HepG2 (cell line): Measurements from ENCODE around the gene C2orf42. TPM values are rescaled to one million over a fixed set of nuclear protein-coding genes. Genes with fewer than 3 reads are reported as not detected.
A peak's percentile ranks its signal among the peaks of the same experiment; 100 is the strongest.

Experiments used
- ATF2 ChIP-seq: sonication (generic); formaldehyde crosslinking; IDR thresholded peaks from 2 replicates; pipeline ENCODE4 v1.4.0; 2020; ENCODE audit warnings: missing genetic modification reagents
- BCL6 ChIP-seq: IDR thresholded peaks from 2 replicates; pipeline ENCODE4 v1.6.1; 2016; ENCODE audit warnings: missing genetic modification reagents, missing compliant biosample characterization
- CHD2 ChIP-seq: IDR thresholded peaks from 2 replicates; pipeline ENCODE4 v1.6.1; 2011; ENCODE audit warnings: low read depth, low read length, improper control_type of control experiment
- HDAC6 ChIP-seq: fragments of 200-600 bp; sonication (generic); IDR thresholded peaks from 2 replicates; pipeline ENCODE4 v1.7.0; 2017; ENCODE audit warnings: mild to moderate bottlenecking, antibody characterized with exemption, low read length, low read depth
- MAFK ChIP-seq, 2 experiments: IDR thresholded peaks in 1 of 2; conservative IDR thresholded peaks in 1 of 2; 2 replicates each; pipeline ENCODE4 v1.6.1; 2011; ENCODE audit warnings: improper control_type of control experiment in 2 of 2, low read length in 2 of 2
- MIER3 ChIP-seq: IDR thresholded peaks from 2 replicates; pipeline ENCODE4 v1.6.1; 2016; ENCODE audit warnings: missing compliant biosample characterization, borderline replicate concordance
- MIXL1 ChIP-seq: IDR thresholded peaks from 2 replicates; pipeline ENCODE4 v1.6.1; 2016
- MNT ChIP-seq: fragments of 450-650 bp; IDR thresholded peaks from 2 replicates; pipeline ENCODE4 v1.6.1; 2016
- PPARG ChIP-seq: conservative IDR thresholded peaks from 2 replicates; pipeline ENCODE4 v1.6.1; 2016; ENCODE audit warnings: missing biosample characterization, missing genetic modification reagents
- RAD51 ChIP-seq: fragments of 450-650 bp; IDR thresholded peaks from 2 replicates; pipeline ENCODE4 v1.6.1; 2016; ENCODE audit warnings: borderline replicate concordance
- SIX4 ChIP-seq: sonication (generic); formaldehyde crosslinking; IDR thresholded peaks from 2 replicates; pipeline ENCODE4 v1.4.0; 2020; ENCODE audit warnings: missing genetic modification reagents
- TERF1 ChIP-seq: sonication (generic); formaldehyde crosslinking; IDR thresholded peaks from 2 replicates; pipeline ENCODE4 v1.8.0; 2022; ENCODE audit warnings: mild to moderate bottlenecking, missing genetic modification reagents, moderate library complexity
- ZBTB33 ChIP-seq: sonication (generic); formaldehyde crosslinking; IDR thresholded peaks from 2 replicates; pipeline ENCODE4 v1.4.0; 2020; ENCODE audit warnings: missing genetic modification reagents
- ZNF138 ChIP-seq: sonication (generic); formaldehyde crosslinking; IDR thresholded peaks from 2 replicates; pipeline ENCODE4 v1.5.0; 2020; ENCODE audit warnings: mild to moderate bottlenecking, low read depth, missing genetic modification reagents
- ZNF263 ChIP-seq: sonication (generic); formaldehyde crosslinking; IDR thresholded peaks from 2 replicates; pipeline ENCODE4 v1.4.0; 2020; ENCODE audit warnings: missing genetic modification reagents
- ZNF274 ChIP-seq: sonication (generic); formaldehyde crosslinking; IDR thresholded peaks from 2 replicates; pipeline ENCODE4 v1.5.1; 2020; ENCODE audit warnings: mild to moderate bottlenecking, missing genetic modification reagents
- ZNF510 ChIP-seq: sonication (generic); formaldehyde crosslinking; IDR thresholded peaks from 2 replicates; pipeline ENCODE4 v1.4.0; 2020; ENCODE audit warnings: low read depth, mild to moderate bottlenecking, missing genetic modification reagents
- ZNF574 ChIP-seq: sonication (generic); formaldehyde crosslinking; IDR thresholded peaks from 2 replicates; pipeline ENCODE4 v1.4.0; 2020; ENCODE audit warnings: missing genetic modification reagents
- polyA plus RNA-seq, 8 experiments: library from polyadenylated mRNA; depleted of rRNA in 3 of 8; stranded (reverse) in 7 of 8; unstranded in 1 of 8; fragments of >200 nt; fragmentation: Illumina TruSeq in 4 of 8; extraction: Trizol in 4 of 8; gene quantifications; 2 replicates each; pipeline versions ENCODE4 v1.2.1 to v1.2.3, GENCODE V29; 2011 to 2016; ENCODE audit warnings: low read depth in 4 of 8, missing spikeins in 1 of 8, mixed read lengths in 1 of 8; ENCODE audit not compliant: insufficient read depth in 1 of 8
- total RNA-seq, 5 experiments: library from RNA; depleted of rRNA; stranded (reverse); fragments of >200 nt; fragmentation: Illumina TruSeq; extraction: Trizol; gene quantifications; 2 replicates each; pipeline ENCODE4 v1.2.3, GENCODE V29; 2016; ENCODE audit warnings: low read depth in 1 of 5

Gene C2orf42
- total and polyA plus RNA-seq, 2 of the 13 experiments (the other 11 are each of a cell fraction or from before 2014, with no cell fraction given), result 9.3 to 9.9 TPM

GRCh38 chr2:70188460-70188859, 2.4 kb downstream of the C2orf42 start (continued):
- peak; percentile 84; the same call in 1 of the 2 replicates for TF ChIP-seq ZNF510 (CRISPR knock-in tag)
- TF ChIP-seq SIX4 (CRISPR knock-in tag), result no peak
- TF ChIP-seq MIER3 (CRISPR knock-in tag), result peak; percentile 81; the same call in 1 of the 2 replicates
- no peak for TF ChIP-seq TERF1 (CRISPR knock-in tag)
- TF ChIP-seq ZNF263 (CRISPR knock-in tag), result no peak
- no peak for TF ChIP-seq ZNF574 (CRISPR knock-in tag)
- TF ChIP-seq MAFK (conservative IDR thresholded peaks at IDR 0.05 in 1 of 2, IDR thresholded peaks at IDR 0.05 in 1 of 2; ENCODE audit: low read length in 2 of 2), result no peak
- TF ChIP-seq ATF2, result peak; percentile 78; the same call in 1 of the 2 replicates
- no peak for TF ChIP-seq RAD51
- TF ChIP-seq PPARG, result 0 out of 2 replicates have a peak, but pooled peaks have one; percentile 67
- TF ChIP-seq BCL6, result 0 out of 2 replicates have a peak, but pooled peaks have one; percentile 34
- TF ChIP-seq HDAC6, result no peak
- TF ChIP-seq ZNF274, result no peak
- peak; percentile 86; the same call in 1 of the 2 replicates for TF ChIP-seq MIXL1 (CRISPR knock-in tag)
- no peak; the same call in 1 of the 2 replicates for TF ChIP-seq ZBTB33 (CRISPR knock-in tag)
- no peak for TF ChIP-seq MNT
- TF ChIP-seq CHD2, result no peak
- TF ChIP-seq ZNF138 (CRISPR knock-in tag), result no peak
